GM18499 (cell line): ENCODE data around the gene OR1S2.
"Not testable (repeated sequence)": the region's sequence is repeated elsewhere in the genome, so short reads cannot be mapped to it uniquely, and the experiment has no call there.

Experiments
- ATAC-seq: cut with Tn5 transposase; IDR thresholded peaks from one replicate; pipeline ENCODE4 v1.9.1; 2021; ENCODE audit warnings: moderate number of reproducible peaks; ENCODE audit not compliant: insufficient read depth, unreplicated experiment

Gene OR1S2, protein sequence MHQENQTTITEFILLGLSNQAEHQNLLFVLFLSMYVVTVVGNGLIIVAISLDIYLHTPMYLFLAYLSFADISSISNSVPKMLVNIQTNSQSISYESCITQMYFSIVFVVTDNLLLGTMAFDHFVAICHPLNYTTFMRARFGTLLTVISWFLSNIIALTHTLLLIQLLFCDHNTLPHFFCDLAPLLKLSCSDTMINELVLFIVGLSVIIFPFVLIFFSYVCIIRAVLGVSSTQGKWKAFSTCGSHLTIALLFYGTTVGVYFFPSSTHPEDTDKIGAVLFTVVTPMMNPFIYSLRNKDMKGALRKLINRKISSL

DNA sequence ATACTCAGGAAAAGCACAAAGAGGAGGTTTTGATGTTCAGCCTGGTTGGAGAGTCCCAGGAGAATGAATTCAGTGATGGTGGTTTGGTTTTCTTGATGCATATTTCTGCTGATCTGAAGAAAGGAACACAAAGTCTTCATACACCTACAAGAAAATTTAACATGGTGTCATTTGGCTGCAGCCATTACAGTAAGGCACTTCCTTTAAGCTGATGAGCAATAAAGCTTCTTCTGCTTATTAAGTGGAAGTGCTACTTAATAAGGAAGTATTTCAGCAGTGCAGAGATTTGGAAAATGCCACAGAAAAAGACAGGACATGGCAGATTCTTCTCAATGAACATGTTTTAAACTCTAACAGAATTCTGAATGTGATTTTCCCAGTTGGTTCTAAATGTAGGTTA lies at the start of gene OR1S2:
Gene OR1S2 (minus strand): TSS at position 101 of the 400 bp plus-strand sequence. CDS start 0 bp downstream, at position 101.
- ATAC-seq, result no peak

DNA sequence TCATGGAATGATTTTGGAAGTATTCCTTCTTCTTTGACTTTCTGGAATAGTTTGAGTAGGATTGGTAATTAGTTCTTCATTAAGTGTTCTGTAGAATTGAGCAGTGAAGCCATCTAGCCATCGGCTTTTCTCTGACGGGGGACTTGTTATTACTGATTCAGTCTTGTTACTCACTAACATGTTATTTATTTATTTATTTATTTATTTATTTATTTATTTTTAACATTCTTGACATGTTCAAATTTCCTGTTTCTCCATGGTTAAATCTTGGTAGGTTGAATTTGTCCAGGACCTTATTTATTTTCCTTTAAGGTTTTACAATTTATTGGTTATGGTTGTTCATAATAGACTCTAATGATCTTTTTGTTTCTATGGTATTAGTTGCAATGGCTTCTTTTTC lies 40.0 kb upstream of the OR1S2 start:
- ATAC-seq, result no peak

DNA sequence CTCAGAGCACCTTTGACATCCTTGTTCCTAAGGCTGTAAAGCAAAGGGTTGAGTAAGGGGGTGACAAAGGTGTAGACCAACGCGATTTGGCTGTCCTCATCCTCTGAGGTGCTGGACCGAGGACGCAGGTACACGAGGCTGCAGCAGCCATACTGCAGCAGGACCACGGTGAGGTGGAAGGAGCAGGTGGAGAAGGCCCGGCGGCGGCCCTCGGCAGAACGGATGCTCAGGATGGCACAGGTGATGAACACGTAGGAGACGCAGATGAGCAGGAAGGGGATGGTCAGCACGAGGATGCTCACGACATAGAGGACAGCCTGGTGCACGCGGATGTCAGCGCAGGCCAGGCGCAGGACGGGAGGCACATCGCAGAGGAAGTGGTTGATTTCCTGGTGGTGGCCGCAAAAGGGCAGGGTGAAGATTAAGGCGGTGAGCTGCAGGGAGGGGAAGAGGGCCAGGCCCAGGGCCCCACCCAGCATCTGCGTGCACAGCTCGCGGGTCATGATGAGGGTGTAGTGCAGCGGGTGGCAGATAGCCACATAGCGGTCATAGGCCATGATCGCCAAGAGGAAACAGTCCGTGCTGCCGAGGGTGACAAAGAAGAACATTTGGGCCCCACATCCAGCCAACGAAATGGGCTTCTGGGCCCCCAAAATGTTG lies 24.1 kb upstream of the OR1S2 start:
- ATAC-seq, result no peak

DNA sequence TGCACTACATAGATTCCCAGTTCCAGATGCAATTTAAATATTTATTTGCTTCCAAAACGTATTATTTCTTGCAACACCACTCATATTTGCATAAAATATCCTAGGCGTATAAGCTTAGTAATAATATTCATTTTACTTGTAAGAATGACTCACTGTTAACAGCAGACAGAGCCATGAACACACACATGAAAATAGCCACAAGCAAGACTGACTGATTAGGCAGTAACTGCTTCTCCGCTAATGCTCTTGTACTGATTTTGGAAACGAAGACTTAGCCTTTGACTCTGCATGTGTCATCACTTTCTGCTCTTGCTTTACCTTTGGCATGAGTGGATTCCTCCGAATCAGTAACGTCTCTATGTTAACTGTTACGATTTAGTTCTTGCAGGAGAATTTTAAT lies 18.8 kb upstream of the OR1S2 start:
- no peak for ATAC-seq

DNA sequence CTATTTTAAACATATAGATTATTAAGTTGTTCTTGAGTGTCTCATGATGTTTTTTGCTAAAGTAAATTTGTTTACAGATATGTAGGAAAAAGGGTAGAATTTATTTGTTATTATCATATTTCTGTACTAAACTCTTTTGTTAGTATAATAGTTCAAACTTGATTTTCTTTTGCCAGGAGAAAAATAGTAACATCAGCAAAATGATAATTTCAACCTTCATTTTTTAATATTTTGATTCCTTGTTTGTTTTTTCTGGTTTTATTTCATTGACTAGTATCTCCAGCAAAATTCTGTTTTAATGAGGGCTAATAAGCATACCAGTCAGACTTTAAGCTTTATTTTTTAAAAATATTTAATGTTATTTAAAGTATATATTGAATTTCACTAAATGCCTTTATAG lies 12.5 kb upstream of the OR1S2 start:
- no peak for ATAC-seq

DNA sequence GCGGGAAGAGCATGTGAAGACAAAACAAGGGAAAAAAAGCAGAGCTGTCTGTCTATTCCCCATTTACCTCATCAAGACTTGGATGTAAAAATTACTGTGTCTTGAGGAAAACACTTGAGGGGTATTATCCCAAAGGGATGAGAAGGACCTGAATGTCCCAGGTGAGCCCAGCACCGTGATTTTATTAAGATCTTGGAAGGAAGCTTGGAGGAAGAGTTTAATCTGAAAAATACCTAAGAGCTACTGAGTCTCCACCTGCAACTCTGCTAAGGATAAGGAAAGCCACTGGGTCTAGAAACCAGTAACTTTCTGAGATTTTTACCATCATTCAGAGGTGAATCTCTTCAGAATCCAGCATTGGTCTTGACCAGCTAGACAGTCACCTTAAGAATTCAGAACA lies 8.5 kb upstream of the OR1S2 start, which contains the start of gene OR1S1:
Gene OR1S1 (plus strand): TSS at position 301 of the 400 bp plus-strand sequence.
- ATAC-seq, result not testable (repeated sequence)

DNA sequence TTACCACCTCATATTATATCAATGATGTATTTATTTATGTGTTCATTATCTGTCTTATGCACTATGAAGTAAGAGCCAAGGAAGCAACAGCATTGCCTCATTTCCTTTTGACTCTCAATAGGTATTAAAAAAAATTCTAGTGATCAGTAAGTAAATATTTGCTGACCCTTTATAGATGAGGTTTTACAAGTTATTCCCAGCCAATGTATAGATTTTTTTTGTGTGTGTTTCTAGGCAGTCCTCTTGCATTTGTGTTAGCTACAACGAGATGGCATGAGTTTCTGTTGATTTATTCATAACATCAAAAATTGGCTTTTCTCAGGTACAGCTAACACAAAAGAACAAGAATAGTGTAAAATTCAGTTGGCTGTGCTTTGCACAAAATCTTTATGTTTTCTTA lies 4.7 kb downstream of the OR1S2 start:
- no peak for ATAC-seq

DNA sequence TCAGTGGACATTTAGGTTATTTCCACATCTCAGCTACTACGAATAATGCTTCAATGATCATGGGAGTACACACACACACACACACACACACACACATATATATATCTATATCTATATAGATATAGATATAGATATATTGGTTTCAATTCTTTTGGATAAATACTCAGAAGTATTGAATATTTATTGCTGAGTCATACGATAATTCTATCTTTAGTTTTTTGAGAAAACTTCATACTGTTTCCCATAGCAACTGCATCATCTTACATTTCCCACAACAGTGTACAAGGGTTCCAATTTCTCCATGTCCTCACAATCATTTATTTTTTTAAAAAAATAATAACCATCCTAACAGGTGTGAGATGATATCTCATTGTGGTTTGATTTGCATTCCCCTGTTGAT lies 8.0 kb downstream of the OR1S2 start:
- ATAC-seq, result no peak

DNA sequence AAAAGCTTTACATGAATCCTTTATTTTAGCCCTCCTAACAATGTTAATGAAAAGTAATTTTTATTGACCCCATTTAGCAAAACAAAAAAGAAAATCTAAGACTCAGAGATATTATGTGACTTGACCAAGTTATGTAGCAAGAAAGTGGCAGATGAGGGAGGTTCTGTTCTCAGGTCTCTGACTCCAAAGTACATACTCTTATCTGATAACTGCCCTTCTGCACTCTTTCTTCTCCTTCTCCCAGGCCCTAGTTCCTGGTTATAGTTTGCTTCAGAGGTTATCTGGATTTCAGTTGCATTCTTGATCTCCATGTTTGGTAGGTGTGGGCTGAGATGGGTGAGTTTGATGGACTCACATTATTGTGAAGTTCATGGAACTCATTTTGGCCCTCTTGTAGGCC lies 10.6 kb downstream of the OR1S2 start:
- ATAC-seq, result no peak

DNA sequence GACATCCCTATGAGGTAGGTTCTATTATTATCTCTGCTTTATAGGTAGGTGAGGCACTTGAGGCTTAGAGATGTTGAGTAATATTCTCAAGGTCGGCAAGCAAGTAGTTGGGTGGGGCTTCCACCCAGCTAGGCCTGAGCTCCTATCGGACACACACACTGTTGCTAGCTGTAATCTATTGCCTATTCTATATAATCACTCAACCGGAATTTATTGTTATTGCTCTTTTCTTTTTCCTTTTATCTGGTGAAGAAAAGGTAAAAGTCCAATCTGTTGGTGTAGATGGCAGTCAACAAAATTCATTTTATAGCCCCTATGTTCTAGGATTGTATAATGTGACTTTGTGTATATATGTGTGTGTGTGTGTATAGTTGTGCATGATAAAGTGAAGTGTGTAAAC lies 11.7 kb downstream of the OR1S2 start:
- no peak for ATAC-seq

DNA sequence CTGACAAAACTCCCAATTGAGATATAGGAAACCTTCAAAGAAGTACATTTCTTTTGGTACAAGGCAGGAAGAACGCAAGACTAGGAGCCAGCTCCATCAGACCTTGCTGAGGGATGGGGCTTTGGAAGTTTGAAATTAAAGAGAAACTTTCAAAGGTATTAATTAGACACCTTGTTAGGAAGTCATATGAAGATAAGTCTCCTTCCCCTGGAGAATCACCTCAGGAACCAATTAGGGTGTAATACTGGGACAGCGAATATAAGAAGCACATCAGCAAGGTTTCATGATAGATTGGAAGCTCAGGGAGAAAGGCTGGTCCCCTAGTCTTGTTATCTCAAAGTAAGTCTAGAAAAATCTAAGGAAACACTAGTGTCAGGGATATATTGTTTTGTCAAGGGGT lies 15.2 kb downstream of the OR1S2 start, which contains the start of gene OR9Q2:
Gene OR9Q2 (plus strand): TSS at position 301 of the 400 bp plus-strand sequence. CDS start 1,421 bp downstream, outside the sequence.
- ATAC-seq, result no peak

DNA sequence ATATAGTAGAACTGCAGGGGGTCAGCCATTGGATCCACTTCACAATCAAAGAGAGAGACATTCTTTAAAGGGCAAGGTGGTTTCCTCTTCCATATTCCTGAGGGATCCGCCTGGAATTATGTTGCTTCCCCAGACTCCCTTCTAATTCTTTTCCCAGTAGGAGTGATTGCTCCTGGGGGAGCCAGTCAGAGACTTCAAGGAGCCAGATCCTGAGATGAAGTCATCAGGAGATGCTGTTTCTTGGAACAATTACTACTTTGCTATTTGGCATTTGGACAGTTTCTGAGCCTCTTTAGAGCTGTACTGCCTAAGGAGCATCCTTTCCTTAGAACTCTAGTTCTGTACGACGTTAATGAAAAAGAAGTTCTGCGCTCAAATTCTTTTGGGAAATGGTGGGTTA lies 17.0 kb downstream of the OR1S2 start:
- no peak for ATAC-seq

DNA sequence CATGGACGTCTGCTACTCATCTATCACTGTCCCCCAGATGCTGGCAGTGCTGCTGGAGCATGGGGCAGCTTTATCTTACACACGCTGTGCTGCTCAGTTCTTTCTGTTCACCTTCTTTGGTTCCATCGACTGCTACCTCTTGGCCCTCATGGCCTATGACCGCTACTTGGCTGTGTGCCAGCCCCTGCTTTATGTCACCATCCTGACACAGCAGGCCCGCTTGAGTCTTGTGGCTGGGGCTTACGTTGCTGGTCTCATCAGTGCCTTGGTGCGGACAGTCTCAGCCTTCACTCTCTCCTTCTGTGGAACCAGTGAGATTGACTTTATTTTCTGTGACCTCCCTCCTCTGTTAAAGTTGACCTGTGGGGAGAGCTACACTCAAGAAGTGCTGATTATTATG lies 24.3 kb downstream of the OR1S2 start:
- no peak for ATAC-seq

DNA sequence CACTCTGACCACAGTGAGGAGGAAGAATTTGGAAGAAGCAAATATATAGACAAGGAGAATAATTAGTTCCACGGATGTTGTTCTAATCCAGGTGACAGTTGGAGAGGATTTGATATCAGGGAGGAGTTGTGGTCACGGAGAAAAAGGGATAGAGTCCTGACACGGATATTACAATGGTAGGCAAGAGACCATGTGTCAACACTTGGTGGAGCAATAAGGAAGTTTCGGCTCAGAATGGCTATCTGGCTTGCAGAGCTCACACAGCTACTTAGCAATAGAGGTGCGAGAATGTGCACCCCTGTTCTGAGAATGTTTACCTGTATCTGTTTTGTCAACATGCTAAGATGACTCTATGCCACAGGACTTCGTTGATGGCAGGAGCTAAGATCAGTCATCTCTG lies 25.5 kb downstream of the OR1S2 start:
- no peak for ATAC-seq

DNA sequence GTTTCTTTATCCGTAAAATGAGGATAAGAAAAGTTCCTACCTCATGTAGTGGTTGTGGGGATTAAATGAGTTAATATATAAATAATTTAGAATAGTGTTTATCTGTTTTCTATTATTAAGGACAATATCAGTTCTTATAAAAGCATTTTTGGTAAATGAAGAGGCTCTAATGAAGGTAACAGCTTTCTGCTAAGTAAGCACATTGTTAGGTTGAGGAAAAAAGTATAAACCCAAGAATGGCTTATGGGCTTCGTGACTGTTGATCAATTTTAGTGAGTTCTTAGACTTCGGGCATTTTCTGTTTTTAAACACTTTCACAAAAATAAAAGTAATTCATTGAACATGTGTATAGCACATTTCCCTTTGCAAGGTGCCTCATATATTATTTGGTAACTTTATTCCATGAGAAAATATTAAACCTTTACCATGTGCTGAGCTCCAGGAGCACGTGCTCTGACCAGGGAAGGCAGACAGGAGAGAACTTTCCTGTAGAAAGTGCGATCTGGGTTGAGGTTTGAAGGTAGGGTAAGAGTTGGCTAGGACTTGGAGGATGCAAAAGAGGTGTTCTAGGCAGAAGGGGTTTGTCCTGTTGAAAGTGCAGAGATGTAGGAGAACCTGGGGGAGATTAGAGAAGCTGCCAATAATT lies 26.4 kb downstream of the OR1S2 start:
- ATAC-seq, result no peak

DNA sequence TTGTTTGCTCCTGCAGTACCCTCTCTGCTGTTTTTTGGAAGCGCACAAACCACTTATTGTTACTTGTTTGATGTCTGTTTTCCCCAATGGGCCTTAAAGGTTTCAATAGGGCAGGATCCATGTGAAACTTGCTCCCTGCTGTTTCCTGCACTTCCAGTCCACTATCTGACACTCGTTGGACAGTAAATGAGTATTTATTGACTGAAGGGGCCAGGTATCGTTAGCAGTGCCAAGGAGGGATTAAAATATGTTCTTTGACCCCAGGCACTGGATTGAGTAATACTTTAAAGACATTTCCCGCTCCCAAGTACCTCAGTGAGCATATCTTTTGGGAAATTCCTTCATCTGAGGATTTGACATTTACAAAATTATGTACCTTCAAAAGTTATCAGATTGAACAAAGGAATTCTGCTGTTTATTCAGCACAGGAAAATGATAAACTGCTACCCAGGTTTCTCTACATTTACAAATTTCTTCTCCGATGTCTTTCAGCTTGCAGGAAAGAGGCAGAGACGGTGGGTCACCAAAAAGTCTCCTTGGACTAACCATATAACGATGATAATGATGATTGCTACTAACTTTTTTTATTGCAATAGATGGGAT lies 38.3 kb downstream of the OR1S2 start:
- ATAC-seq, result no peak

DNA sequence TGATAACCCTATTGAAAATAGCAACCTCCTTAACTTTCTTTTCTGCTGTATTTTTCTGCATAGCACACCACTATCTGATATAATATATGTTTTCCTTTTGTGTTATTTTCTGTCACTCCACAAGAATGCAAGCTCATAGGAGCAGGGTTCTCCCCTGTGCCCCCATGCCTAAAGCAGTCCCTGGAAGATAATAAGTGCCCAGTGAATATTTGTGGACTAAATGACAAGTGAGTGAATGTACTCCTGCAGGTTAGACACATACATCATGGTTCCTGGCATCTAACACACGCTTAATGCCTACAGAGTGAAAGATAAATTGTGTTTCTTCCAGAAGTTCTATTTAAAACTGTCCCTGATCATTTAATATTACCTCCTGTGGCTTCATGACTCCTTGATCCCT lies 39.0 kb downstream of the OR1S2 start:
- ATAC-seq, result no peak

DNA sequence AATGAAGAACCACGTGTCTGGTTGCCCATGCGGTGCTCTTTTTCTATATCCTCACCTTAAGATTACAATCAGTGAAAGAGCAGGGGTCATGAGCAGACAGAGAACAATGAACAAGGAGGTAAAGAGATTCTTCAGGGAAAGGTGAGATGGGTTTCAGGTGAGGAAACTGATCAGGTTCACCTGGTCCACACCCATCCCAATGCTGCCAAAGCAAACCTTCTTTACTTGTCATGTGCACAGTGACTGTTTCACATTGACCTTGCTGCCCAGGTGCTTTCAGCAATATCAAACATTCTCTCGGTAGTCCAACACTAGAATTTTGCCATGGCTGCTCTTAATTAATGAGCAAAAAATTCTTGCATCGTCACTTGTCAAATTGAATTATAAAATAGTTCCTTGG lies 39.6 kb downstream of the OR1S2 start:
- ATAC-seq, result no peak
